Common myeloid progenitor, CD34-positive (primary cell): Measurements from ENCODE around the gene NOXA1. TPM values are rescaled to one million over a fixed set of nuclear protein-coding genes. Genes with fewer than 3 reads are reported as not detected.
A peak's percentile ranks its signal among the peaks of the same experiment; 100 is the strongest.

ENCODE experiments used
- CTCF ChIA-PET: fragments of 350-600 bp; sonication (Branson Sonifier 250); formaldehyde crosslinking; loops from one replicate; lab custom pipeline; 2021; ENCODE audit warnings: antibody characterized with exemption; lab: Charles Lee
- POLR2A ChIA-PET: fragments of 350-600 bp; sonication (Branson Sonifier 250); formaldehyde crosslinking; loops from one replicate; lab custom pipeline; 2021; ENCODE audit warnings: antibody characterized with exemption; lab: Charles Lee
- DNase-seq, 3 donors: peaks; one replicate each; pipeline versions ENCODE4 v3.0.0 to v3.0.0-alpha.2; 2013
- H3K27ac ChIP-seq, 2 experiments: 1 replicate in 1 of 2; 2 replicates in 1 of 2; pipeline ENCODE4 v1.7.0; 2013; ENCODE audit warnings: inconsistent platforms in 2 of 2, low read length in 2 of 2, mild to moderate bottlenecking in 2 of 2, low read depth in 1 of 2, moderate library complexity in 1 of 2; ENCODE audit not compliant: severe bottlenecking in 2 of 2, insufficient read depth in 1 of 2, poor library complexity in 1 of 2
- H3K27me3 ChIP-seq, 5 experiments: replicated peaks in 2 of 5; 1 replicate in 3 of 5; 2 replicates in 2 of 5; pipeline versions ENCODE4 v1.6.1 to v1.7.0; 2013; ENCODE audit warnings: low read length in 4 of 5, mild to moderate bottlenecking in 2 of 5, moderate library complexity in 2 of 5, inconsistent platforms in 1 of 5; ENCODE audit not compliant: insufficient read depth in 5 of 5, control insufficient read depth in 4 of 5
- H3K36me3 ChIP-seq, 4 experiments: 1 replicate in 2 of 4; 2 replicates in 2 of 4; pipeline versions ENCODE4 v1.6.1 to v1.7.0; 2013; ENCODE audit warnings: low read length in 3 of 4, control low read depth in 1 of 4, mild to moderate bottlenecking in 1 of 4; ENCODE audit not compliant: control insufficient read depth in 4 of 4, insufficient read depth in 4 of 4
- H3K4me1 ChIP-seq, 4 experiments: 1 replicate in 3 of 4; 2 replicates in 1 of 4; pipeline versions ENCODE4 v1.6.1 to v1.7.1; 2013; ENCODE audit warnings: low read length in 3 of 4, mild to moderate bottlenecking in 3 of 4, control low read depth in 1 of 4, inconsistent platforms in 1 of 4, moderate library complexity in 1 of 4; ENCODE audit not compliant: control insufficient read depth in 4 of 4, insufficient read depth in 4 of 4; ENCODE audit errors: control extremely low read depth in 1 of 4
- H3K4me3 ChIP-seq, 7 experiments: 1 replicate in 4 of 7; 2 replicates in 3 of 7; pipeline versions ENCODE4 v1.5.1 to v1.7.0; 2013; ENCODE audit warnings: mild to moderate bottlenecking in 7 of 7, low read length in 6 of 7, moderate library complexity in 6 of 7, inconsistent platforms in 2 of 7, low read depth in 2 of 7, control low read depth in 1 of 7; ENCODE audit not compliant: insufficient read depth in 4 of 7, control insufficient read depth in 1 of 7; ENCODE audit errors: extremely low read depth in 1 of 7
- H3K9me3 ChIP-seq, 5 experiments: 1 replicate in 4 of 5; 2 replicates in 1 of 5; pipeline versions ENCODE4 v1.6.1 to v1.7.1; 2013; ENCODE audit warnings: low read length in 4 of 5, mild to moderate bottlenecking in 2 of 5, inconsistent platforms in 1 of 5, low read depth in 1 of 5, moderate library complexity in 1 of 5; ENCODE audit not compliant: control insufficient read depth in 4 of 5, insufficient read depth in 2 of 5; ENCODE audit errors: control extremely low read depth in 1 of 5
- WGBS: methylation state at CpG from one replicate; pipeline ENCODE4 v1.1.5; 2013; ENCODE audit not compliant: insufficient coverage; 5-methylcytosine and 5-hydroxymethylcytosine counted together
- polyA plus RNA-seq: library from polyadenylated mRNA; unstranded; fragments of 120-200 nt; gene quantifications from one replicate; pipeline ENCODE4 v1.2.1, GENCODE V29; 2013

Gene NOXA1, protein sequence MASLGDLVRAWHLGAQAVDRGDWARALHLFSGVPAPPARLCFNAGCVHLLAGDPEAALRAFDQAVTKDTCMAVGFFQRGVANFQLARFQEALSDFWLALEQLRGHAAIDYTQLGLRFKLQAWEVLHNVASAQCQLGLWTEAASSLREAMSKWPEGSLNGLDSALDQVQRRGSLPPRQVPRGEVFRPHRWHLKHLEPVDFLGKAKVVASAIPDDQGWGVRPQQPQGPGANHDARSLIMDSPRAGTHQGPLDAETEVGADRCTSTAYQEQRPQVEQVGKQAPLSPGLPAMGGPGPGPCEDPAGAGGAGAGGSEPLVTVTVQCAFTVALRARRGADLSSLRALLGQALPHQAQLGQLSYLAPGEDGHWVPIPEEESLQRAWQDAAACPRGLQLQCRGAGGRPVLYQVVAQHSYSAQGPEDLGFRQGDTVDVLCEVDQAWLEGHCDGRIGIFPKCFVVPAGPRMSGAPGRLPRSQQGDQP
- 4.8 TPM for polyA plus RNA-seq

DNA sequence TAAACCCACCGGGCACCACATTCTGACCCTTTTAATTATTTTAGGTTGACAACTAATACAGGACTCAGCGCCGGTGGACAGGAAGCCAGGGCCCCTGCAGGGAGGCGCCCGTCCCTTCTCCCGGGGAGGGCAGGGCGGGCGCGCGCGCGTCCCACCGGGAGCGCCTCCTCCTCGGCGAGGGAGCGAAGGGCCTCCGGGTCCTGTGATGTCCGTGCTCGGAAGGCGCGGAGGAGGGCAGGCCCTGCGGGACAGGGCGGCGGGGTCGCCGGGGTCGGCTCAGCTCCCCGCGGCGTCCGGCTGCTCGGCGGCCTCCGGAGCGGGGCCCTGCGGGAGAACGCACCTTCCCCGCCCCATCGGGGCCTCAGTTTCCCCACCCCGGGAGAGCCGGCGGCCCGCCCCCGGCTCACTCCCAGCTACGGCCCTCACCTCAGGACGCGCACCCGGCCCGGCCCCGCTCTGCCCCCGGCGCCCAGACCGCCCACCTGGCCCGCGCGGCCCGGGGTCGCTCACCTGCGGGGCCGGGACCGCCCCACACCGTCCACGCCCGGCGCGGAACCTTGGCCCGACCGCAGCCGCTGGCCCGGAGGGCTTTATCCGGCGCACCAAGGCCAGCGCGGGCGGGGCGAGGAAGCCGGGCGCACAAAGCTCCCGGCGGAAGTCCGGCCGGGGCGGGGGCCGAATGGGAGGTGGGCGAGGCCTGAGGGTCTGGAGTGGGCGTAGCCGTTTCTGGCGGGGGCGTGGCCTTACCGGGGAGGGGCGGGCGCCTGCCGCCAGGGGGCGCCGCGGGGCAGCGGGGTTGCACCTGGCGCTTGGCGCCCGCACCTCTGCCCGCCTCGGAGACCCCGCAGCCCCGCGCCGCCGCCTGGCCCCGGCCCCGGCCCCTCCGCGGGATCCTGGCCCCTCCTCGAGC is at the start of gene NOXA1, which contains the start of gene EXD3:
Gene NOXA1 (plus strand): TSS at position 790 of the 910 bp plus-strand sequence. CDS start 137 bp downstream, outside the sequence.
Gene EXD3 (minus strand): TSS at position 559 of the 910 bp plus-strand sequence. CDS start 27,805 bp downstream, outside the sequence.
- H3K4me3 ChIP-seq = peak within 1 kb of the TSS; percentile 69 to 90 (median 83)
- CTCF ChIA-PET = interaction anchor here (1.0 to 2.5 kb wide), 10 partner anchors 9 to 136 kb away, joined by 3 to 33 read pairs (median 4); partner anchors contain the start of gene NRARP
- no peaks in the 10 kb centered on the region for H3K27me3 ChIP-seq
- peaks cover 0 to 2% (median 0%) of the 10 kb centered on the region in 4 experiments for H3K36me3 ChIP-seq
- peak; percentile 91 to 94 (median 94) for DNase-seq
- H3K9me3 ChIP-seq = no peaks in the 10 kb centered on the region
- peak within 1 kb of the TSS; percentile 15 to 73 for H3K27ac ChIP-seq
- POLR2A ChIA-PET = interaction anchor here (0.6 to 1.2 kb wide), 5 partner anchors 10 to 183 kb away, joined by 3 read pairs; partner anchors contain the start of gene NRARP
- WGBS = under 1% methylated on average over 76 of the region's 113 CpGs
- H3K4me1 ChIP-seq = peaks cover 13 to 26% (median 22%) of the 10 kb centered on the region in 4 experiments

DNA sequence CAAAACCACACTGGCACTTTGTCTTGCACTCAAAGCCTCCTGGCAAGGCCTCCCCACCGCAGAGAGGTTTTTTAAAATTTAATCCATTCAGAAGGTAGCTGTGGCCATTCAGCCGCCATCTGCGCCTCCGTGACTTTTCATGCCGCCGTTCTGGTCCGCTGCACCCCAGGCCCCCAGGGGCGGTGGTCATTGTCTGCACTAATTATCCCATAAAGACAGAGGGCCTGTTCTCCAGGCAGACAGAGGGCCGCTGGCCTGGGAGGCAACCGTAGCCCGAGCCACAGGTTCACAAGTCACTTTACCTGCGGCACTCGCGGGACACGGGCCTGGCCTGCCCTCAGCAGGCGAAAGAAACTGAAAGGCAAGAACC is 49.6 kb upstream of the NOXA1 start:
- Histone ChIP-seq H3K4me1 (no peaks in the 10 kb centered on the region), H3K9me3 (peaks cover 0 to 3% (median 0%) of the 10 kb centered on the region in 5 experiments), H3K27me3 (no peaks in the 10 kb centered on the region), H3K27ac (no peak overlapping the region), H3K4me3 (no peak overlapping the region), H3K36me3 (peaks cover 0 to 2% (median 0%) of the 10 kb centered on the region in 4 experiments)
- 98% methylated on average over 16 of the region's 16 CpGs for WGBS
- no peak for DNase-seq
- ChIA-PET POLR2A (no interaction called here), CTCF (no interaction called here)

DNA sequence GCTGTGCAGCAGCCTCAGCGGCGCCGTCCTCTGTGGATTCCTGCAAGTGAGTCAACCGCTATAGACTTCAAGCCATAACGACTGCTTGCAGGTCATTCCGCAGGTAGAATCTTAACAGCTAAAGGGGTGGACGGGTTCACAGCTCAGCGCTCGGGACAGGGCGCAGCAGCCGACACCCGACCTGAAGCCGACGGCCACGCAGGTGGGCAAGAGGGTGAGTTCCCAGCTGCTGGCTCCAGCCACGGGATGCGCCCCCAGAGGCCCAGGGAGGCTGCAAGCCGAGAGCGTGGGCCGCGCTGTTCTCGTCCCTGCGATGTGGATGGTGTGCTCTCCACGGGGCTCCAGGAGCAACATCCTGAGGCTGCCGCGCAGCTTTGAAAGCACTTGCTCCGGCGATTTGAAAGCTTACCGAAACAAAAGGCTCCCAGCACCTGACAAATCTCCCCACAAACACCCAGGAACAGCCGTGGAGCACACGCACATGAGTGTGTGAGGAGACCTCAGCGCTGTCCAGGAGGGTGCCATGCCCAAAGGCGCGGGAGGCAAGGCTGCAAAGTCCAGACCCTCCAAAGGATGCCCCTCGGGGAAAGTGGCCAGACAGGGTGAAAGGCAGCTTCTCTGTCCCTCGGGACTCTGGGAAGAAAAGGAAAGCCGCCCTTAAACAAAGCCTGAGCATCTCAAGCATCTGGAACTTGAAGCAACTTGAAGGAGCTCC is 48.9 kb upstream of the NOXA1 start:
- ChIA-PET POLR2A (no interaction called here), CTCF (no interaction called here)
- H3K4me1 ChIP-seq = no peaks in the 10 kb centered on the region
- H3K9me3 ChIP-seq = peaks cover 0 to 3% (median 2%) of the 10 kb centered on the region in 5 experiments
- no peak for DNase-seq
- 96% methylated on average over 30 of the region's 37 CpGs for WGBS
- no peak overlapping the region for H3K4me3 ChIP-seq
- H3K27ac ChIP-seq = no peak overlapping the region
- peaks cover 0 to 2% (median under 1%) of the 10 kb centered on the region in 4 experiments for H3K36me3 ChIP-seq
- H3K27me3 ChIP-seq = no peaks in the 10 kb centered on the region

DNA sequence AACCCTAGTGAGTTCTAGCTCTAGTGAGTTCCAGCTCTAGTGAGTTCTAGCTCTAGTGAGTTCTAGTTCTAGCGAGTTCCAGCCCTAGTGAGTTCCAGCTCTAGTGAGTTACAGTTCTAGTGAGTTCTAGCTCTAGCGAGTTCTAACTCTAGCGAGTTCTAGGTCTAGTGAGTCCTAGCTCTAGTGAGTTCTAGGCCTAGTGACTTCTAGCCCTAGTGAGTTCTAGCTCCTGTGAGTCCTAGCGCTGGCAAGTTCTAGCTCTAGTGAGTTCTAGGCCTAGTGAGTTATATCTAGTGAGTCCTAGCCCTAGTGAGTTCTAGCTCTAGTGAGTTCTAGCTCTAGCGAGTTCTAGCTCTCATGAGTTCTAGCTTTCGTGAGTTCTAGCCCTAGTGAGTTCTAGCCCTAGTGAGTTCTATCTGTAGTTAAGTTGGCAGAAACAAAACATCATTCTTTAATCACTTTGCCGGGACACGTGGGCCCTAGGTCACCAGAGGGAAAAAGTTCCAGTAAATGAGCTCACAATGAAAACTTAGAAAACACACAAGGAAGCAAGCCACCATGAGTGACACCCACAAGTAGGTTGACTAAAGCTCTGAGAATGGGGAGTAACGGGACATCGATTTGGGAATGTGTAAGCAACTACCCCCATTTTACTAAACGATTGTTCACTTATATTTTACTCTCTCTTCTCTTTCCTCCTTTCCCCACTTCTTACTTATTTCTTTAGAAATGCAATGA is 47.7 kb upstream of the NOXA1 start:
- Histone ChIP-seq H3K9me3 (peaks cover 0 to 9% (median 3%) of the 10 kb centered on the region in 5 experiments), H3K36me3 (peaks cover 0 to 5% (median 1%) of the 10 kb centered on the region in 4 experiments), H3K27me3 (no peaks in the 10 kb centered on the region), H3K4me1 (no peaks in the 10 kb centered on the region), H3K4me3 (no peak overlapping the region), H3K27ac (no peak overlapping the region)
- ChIA-PET POLR2A (no interaction called here), CTCF (no interaction called here)
- DNase-seq = no peak
- 99% methylated on average over 9 of the region's 11 CpGs for WGBS

DNA sequence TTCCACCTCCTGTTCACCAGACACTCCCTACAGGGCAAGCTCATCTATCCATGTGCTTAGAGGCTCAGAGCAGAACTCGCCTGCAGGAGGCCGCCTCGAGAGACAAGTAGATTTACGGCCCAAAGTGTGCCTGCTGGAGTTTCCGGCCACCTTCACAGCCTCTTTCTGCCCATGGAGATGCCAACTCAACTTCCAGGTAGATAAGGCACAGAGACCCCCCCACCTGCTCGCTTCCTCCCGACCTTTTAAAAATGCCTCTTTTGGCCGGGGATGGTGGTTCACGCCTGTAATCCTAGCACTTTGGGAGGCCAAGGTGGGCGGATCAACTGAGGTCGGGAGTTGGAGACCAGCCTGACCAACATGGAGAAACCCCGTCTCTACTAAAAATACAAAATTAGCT is 46.8 kb upstream of the NOXA1 start:
- ChIA-PET POLR2A (no interaction called here), CTCF (no interaction called here)
- Histone ChIP-seq H3K27ac (no peak overlapping the region), H3K4me3 (no peak overlapping the region), H3K36me3 (peaks cover 0 to 5% (median 1%) of the 10 kb centered on the region in 4 experiments), H3K27me3 (no peaks in the 10 kb centered on the region), H3K9me3 (peaks cover 0 to 9% (median 3%) of the 10 kb centered on the region in 5 experiments), H3K4me1 (no peaks in the 10 kb centered on the region)
- DNase-seq = no peak
- 87% methylated on average over 9 of the region's 12 CpGs for WGBS
